Stimulated activated naive CD4-positive, alpha-beta T cell treated with Interleukin-2 at 50 U/mL for 16 hours (primary cell): ENCODE results near the gene MTMR12.

ENCODE experiments used
- DNase-seq: peaks from one replicate; lab custom pipeline; 2025; lab: John Stamatoyannopoulos, UW

Gene MTMR12, protein sequence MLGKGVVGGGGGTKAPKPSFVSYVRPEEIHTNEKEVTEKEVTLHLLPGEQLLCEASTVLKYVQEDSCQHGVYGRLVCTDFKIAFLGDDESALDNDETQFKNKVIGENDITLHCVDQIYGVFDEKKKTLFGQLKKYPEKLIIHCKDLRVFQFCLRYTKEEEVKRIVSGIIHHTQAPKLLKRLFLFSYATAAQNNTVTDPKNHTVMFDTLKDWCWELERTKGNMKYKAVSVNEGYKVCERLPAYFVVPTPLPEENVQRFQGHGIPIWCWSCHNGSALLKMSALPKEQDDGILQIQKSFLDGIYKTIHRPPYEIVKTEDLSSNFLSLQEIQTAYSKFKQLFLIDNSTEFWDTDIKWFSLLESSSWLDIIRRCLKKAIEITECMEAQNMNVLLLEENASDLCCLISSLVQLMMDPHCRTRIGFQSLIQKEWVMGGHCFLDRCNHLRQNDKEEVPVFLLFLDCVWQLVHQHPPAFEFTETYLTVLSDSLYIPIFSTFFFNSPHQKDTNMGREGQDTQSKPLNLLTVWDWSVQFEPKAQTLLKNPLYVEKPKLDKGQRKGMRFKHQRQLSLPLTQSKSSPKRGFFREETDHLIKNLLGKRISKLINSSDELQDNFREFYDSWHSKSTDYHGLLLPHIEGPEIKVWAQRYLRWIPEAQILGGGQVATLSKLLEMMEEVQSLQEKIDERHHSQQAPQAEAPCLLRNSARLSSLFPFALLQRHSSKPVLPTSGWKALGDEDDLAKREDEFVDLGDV

GRCh38 chr5:32312595-32313332, at the start of gene MTMR12:
MTMR12 (minus strand) TSS chr5:32312939; CDS start chr5:32312838, 101 bp downstream.
- peak; percentile 99 for DNase-seq

GRCh38 chr5:32362527-32362926, 49.8 kb upstream of the MTMR12 start:
- DNase-seq: no peak

DNA sequence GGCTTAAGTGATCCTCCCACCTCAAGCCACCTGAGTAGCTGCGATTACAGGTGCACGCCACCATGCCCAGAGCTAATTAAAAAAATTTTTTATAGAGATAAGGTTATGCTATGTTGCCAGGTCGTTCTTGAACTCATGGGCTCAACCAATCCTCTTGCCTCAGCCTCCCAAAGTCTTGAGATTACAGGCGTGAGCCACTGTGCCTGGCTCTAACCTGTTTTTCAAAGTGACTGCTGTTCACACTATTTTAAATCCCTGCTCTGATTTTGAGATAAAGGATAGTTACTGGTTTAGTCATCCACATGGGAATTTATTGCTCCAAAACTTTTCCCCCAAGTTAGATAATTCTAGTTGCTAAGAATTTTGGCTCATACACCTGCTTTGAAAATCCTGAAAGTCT, 48.2 kb upstream of the MTMR12 start:
- no peak for DNase-seq

DNA sequence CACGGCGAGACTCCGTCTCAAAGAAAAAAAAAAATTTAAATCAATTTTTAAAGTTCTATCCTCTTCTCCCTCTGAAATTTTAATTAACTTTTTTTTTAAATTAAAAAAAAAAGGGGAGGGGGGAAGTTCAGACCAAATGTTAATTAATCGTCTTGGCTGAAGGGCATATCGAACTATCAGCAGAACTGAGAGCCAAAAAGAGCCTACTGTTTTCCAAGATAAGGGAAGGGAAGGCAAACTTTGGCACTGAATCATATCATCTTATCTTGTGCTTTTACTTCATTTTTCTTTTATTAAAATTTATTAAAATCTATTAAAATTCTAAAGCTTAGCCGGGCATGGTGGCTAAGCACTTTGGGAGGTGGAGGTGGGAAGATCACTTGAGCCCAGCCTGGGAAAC, 45.9 kb upstream of the MTMR12 start:
- no peak for DNase-seq

DNA sequence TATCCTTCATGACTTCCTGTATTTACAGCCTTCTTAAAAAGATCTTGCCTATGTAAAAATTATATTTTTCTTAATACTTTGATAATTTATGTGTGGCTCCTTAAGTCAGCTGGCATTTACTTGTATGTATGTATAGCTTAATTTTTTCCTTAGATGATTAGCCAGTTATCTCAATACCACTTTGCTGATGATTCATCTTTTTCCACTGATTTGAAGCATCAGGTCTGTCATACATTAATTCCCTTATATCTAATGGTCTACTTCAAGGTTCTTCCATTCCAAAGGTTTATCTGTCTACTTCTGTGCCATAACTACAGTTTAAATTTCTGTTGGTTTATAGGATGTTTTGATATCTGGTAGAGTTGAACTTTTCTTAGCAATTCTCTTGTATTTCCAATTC, 44.9 kb upstream of the MTMR12 start:
- DNase-seq: no peak

DNA sequence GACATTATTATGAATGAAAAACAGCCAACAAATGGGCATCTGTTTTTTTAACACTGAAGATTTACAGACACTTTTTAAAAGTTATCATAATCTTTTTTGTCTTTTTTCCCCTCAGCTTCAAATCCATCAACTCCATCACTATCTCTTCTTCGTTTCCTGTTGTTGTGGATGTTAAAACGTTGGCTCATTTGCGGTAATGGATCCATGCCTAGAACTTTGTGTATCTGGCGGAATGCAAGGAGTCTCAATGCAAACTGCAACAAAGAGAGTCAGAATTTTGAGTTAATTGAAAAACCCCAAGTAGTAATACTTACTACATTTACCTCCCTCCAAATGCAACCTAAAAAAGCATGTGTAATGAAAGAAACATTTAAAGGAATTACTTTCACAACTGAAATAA, 42.9 kb upstream of the MTMR12 start:
- no peak for DNase-seq

- DNase-seq: no peak
These were observed 40.7 kb upstream of the MTMR12 start for GRCh38 chr5:32353420-32353819.

DNA sequence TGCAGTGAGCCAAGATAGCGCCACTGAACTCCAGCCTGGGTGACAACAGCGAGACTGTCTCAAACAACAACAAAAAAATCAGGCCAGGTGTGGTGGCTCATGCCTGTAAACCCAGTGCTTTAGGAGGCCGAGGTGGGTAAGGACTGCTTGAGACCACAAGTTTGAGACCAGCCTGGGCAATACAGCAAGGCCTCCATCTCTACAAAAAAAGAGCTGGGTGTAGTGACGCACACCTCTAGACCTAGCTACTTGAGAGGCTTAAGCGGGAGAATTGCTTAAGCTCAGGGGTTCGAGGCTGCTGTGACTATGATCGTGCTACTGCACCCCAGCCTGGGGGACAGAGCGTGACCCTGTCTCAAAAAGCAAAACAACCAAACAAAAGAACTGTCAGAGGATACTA, 39.9 kb upstream of the MTMR12 start:
- DNase-seq: no peak

GRCh38 chr5:32346869-32347268, 34.1 kb upstream of the MTMR12 start:
- DNase-seq: no peak

GRCh38 chr5:32343058-32343672, 30.4 kb upstream of the MTMR12 start:
- DNase-seq: no peak

GRCh38 chr5:32342656-32343055, 29.9 kb upstream of the MTMR12 start:
- DNase-seq: no peak

DNA sequence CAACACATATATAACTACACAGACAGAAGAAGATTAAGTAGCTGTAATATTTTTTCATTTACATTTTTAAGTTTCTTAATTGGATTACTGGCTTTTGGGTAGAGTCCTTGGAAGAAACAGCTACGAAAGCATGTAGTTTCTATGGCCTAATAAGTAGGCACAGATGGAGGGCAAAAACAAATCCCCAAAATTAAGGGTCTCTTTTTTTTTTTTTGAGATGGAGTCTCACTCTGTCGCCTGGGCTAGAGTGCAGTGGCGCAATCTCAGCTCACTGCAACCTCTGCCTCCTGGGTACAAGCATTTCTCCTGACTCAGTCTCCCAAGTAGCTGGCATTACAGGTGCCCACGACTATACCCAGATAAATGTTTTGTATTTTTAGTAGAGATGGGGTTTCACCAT, 27.1 kb upstream of the MTMR12 start:
- no peak for DNase-seq

GRCh38 chr5:32339198-32339597, 26.5 kb upstream of the MTMR12 start:
- DNase-seq: no peak

GRCh38 chr5:32332966-32333365, 20.2 kb upstream of the MTMR12 start:
- DNase-seq: no peak

- no peak for DNase-seq
These were observed 19.6 kb upstream of the MTMR12 start for GRCh38 chr5:32332361-32332760.

DNA sequence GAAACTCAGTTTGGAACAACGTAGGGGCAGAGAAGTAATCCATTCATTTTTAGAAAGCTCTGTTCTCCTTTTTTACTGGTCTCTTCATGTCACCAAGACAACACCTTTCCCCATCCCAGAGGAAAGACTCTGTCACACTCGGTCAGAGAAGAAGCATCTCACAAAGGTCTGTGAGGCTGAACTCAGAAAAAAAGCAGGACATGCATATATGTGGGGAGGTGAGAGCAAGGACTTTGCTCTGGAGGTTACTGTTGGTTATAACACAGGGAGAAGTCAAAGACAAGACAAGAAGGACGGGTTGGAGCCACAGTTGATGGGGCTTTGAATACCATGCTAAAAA, 19.2 kb upstream of the MTMR12 start:
- no peak for DNase-seq

DNA sequence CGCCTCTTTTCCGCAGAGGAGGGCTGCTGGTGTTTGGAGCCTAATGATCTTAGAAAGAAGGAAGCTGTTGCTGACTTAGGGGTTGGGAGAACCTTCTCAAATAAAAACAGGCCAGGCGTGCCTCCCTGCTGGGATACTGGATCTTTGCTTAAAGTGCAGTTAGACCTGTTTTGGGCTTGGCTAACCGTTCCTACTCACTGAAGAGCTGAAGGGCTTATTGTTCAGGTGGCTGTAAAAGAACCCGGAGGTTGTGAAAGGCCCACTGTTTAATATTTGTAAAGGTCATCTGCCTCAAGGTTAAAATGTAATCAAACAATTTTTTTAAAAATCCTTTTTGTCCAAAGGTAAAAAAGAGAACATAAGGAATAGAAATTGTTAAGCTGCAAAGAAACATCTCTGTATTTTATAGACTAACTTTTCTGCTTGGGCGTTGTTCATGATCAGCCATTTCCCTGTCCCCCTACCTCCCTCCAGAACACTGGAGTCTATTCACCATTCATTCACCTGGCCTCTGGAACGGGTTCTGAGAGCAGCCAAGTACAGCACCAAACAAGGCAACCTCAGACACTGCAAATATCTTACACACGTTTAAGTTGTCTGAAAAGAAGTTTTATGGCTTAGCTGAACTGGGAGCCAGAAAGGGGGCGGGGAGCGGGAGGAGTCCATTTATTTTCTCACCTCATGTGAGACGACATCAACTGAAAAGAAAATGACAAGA, 18.6 kb upstream of the MTMR12 start:
- DNase-seq: no peak

GRCh38 chr5:32330126-32330971, 17.6 kb upstream of the MTMR12 start:
- no peak for DNase-seq

- DNase-seq: peak; percentile 29
These were observed 16.7 kb upstream of the MTMR12 start for GRCh38 chr5:32329395-32329834.

DNA sequence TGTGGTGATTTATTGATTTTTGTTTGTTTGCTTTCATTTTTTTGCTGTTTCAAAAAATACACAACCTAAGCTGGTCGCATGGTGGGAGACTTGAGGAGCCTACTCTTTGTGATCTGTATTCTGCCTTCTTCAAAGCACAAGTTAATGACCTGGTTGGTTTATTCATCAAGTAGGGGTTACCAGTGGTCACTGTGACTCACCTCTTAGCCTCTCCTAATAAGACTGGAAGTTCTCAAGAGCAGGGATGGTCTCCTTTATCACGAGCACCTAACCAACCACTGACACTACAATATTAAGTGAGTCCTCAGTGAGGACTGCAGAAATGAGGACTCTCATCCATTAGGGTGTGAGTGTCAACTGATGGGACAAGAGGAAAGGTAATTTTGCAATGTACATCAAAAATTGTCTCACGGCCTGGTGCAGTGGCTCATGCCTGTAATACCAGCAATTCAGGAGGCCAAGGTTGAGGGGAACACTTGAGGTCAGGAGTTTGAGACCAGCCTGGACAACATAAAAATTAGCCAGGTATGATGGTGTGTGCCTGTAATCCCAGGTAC, 13.6 kb upstream of the MTMR12 start:
- no peak for DNase-seq
